ENCODE results near the gene ATP1A4. TPM values are rescaled to one million over a fixed set of nuclear protein-coding genes. Genes with fewer than 3 reads are reported as not detected.

ATP1A4 gene
- total RNA-seq, 1 donor = not detected

DNA sequence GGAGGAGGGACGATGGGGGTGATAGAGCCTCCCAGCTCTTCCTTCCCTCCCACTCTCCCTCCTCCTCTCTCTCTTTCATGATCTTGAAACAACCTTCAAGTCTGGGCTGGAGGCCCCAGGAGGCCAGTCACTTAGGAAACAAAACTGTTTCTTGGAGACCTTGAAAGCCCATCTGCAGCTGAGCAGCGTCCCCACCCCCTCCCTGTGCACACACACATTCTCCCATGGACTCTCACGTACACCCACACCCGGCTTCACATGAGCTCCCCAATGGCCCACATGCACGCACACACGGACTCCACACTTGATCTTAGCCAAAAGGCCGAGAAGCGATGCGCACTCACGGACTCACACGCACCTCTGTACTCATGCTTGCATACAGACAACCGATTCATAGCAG is 39.0 kb upstream of the ATP1A4 start:
- no peaks in the 10 kb centered on the region for H3K4me1 ChIP-seq (ENCODE audit: insufficient read depth, low read length)
- no peak overlapping the region for H3K4me2 ChIP-seq (ENCODE audit: insufficient read depth, low read length)
- H3K36me3 ChIP-seq (ENCODE audit: insufficient read depth, low read length) = no peaks in the 10 kb centered on the region
- no peak overlapping the region for H3K4me3 ChIP-seq (ENCODE audit: insufficient read depth, low read length)
- no peaks in the 10 kb centered on the region for H3K79me2 ChIP-seq (ENCODE audit: insufficient read depth, low read length)
- H2AFZ ChIP-seq (ENCODE audit: low read length) = no peak overlapping the region
- H3K27ac ChIP-seq (ENCODE audit: low read depth, low read length) = no peak overlapping the region
- H4K20me1 ChIP-seq (ENCODE audit: insufficient read depth, low read length) = no peaks in the 10 kb centered on the region
- no peaks in the 10 kb centered on the region for H3K9me3 ChIP-seq (ENCODE audit: low read depth, low read length)
- peak; percentile 54 for DNase-seq (ENCODE audit: insufficient read length, low spot score, missing footprints)
- no peak for TF ChIP-seq CTCF (IDR thresholded peaks at IDR 0.05; ENCODE audit: extremely low read depth, low read depth, low read length)
- peaks cover 18% of the 10 kb centered on the region for H3K27me3 ChIP-seq (ENCODE audit: insufficient read depth, low read length)

- Histone ChIP-seq H3K27ac (ENCODE audit: low read depth, low read length) (no peak overlapping the region), H4K20me1 (ENCODE audit: insufficient read depth, low read length) (no peaks in the 10 kb centered on the region), H3K9me3 (ENCODE audit: low read depth, low read length) (no peaks in the 10 kb centered on the region), H3K4me1 (ENCODE audit: insufficient read depth, low read length) (no peaks in the 10 kb centered on the region), H3K27me3 (ENCODE audit: insufficient read depth, low read length) (peaks cover 23% of the 10 kb centered on the region), H3K36me3 (ENCODE audit: insufficient read depth, low read length) (no peaks in the 10 kb centered on the region), H3K79me2 (ENCODE audit: insufficient read depth, low read length) (no peaks in the 10 kb centered on the region), H3K4me2 (ENCODE audit: insufficient read depth, low read length) (no peak overlapping the region), H2AFZ (ENCODE audit: low read length) (no peak overlapping the region), H3K4me3 (ENCODE audit: insufficient read depth, low read length) (no peak overlapping the region)
- no peak for DNase-seq (ENCODE audit: insufficient read length, low spot score, missing footprints)
- TF ChIP-seq CTCF (IDR thresholded peaks at IDR 0.05; ENCODE audit: extremely low read depth, low read depth, low read length) = peak; percentile 8
Observed at GRCh38 chr1:160113407-160113806, 38.0 kb upstream of the ATP1A4 start.

- no peak for TF ChIP-seq CTCF (IDR thresholded peaks at IDR 0.05; ENCODE audit: extremely low read depth, low read depth, low read length)
- H3K27me3 ChIP-seq (ENCODE audit: insufficient read depth, low read length) = peaks cover 23% of the 10 kb centered on the region
- no peaks in the 10 kb centered on the region for H3K4me1 ChIP-seq (ENCODE audit: insufficient read depth, low read length)
- H3K9me3 ChIP-seq (ENCODE audit: low read depth, low read length) = no peaks in the 10 kb centered on the region
- H3K36me3 ChIP-seq (ENCODE audit: insufficient read depth, low read length) = no peaks in the 10 kb centered on the region
- DNase-seq (ENCODE audit: insufficient read length, low spot score, missing footprints) = peak; percentile 57
- no peak overlapping the region for H3K4me2 ChIP-seq (ENCODE audit: insufficient read depth, low read length)
- no peak overlapping the region for H3K27ac ChIP-seq (ENCODE audit: low read depth, low read length)
- no peaks in the 10 kb centered on the region for H4K20me1 ChIP-seq (ENCODE audit: insufficient read depth, low read length)
- no peaks in the 10 kb centered on the region for H3K79me2 ChIP-seq (ENCODE audit: insufficient read depth, low read length)
- no peak overlapping the region for H3K4me3 ChIP-seq (ENCODE audit: insufficient read depth, low read length)
- no peak overlapping the region for H2AFZ ChIP-seq (ENCODE audit: low read length)
Observed at GRCh38 chr1:160114085-160114484, 37.3 kb upstream of the ATP1A4 start.

GRCh38 chr1:160115545-160116282 is 35.7 kb upstream of the ATP1A4 start, which contains the start of gene ATP1A2:
Gene ATP1A2 (plus strand): TSS chr1:160115759. CDS start chr1:160115862, 103 bp downstream.
- no peak within 1 kb of the TSS for H2AFZ ChIP-seq (ENCODE audit: low read length)
- H3K4me3 ChIP-seq (ENCODE audit: insufficient read depth, low read length) = no peak within 1 kb of the TSS
- H3K79me2 ChIP-seq (ENCODE audit: insufficient read depth, low read length) = no peaks in the 10 kb centered on the region
- H3K9me3 ChIP-seq (ENCODE audit: low read depth, low read length) = no peaks in the 10 kb centered on the region
- no peak for TF ChIP-seq CTCF (IDR thresholded peaks at IDR 0.05; ENCODE audit: extremely low read depth, low read depth, low read length)
- peaks cover 23% of the 10 kb centered on the region for H3K27me3 ChIP-seq (ENCODE audit: insufficient read depth, low read length)
- H3K27ac ChIP-seq (ENCODE audit: low read depth, low read length) = no peak within 1 kb of the TSS
- peak; percentile 74 for DNase-seq (ENCODE audit: insufficient read length, low spot score, missing footprints)
- no peaks in the 10 kb centered on the region for H4K20me1 ChIP-seq (ENCODE audit: insufficient read depth, low read length)
- H3K4me2 ChIP-seq (ENCODE audit: insufficient read depth, low read length) = no peak within 1 kb of the TSS
- no peaks in the 10 kb centered on the region for H3K36me3 ChIP-seq (ENCODE audit: insufficient read depth, low read length)
- no peaks in the 10 kb centered on the region for H3K4me1 ChIP-seq (ENCODE audit: insufficient read depth, low read length)

All from osteoblast (primary cell).